ENCODE results near the gene GINS1. TPM values are rescaled to one million over a fixed set of nuclear protein-coding genes. Genes with fewer than 3 reads are reported as not detected.

GINS1 gene
- total and polyA plus RNA-seq, 2 of the 8 experiments (the other 6 are each of a cell fraction or from before 2014, with no cell fraction given), result 44.7 to 68.4 TPM

GRCh38 chr20:25364879-25365699, 42.4 kb upstream of the GINS1 start:
- DNase-seq (ENCODE audit: low read depth in 1 of 2, low spot score in 2 of 2) (no peak), FAIRE-seq (no peak)
- Histone ChIP-seq H2AK5ac (ENCODE audit: low read depth, low read length) (no peak overlapping the region), H2BK120ac (replicated peaks; ENCODE audit: low read depth, low read length) (no peak overlapping the region), H3K14ac (ENCODE audit: insufficient read length) (no peak overlapping the region), H3K18ac (ENCODE audit: extremely low read depth, low read length) (no peak overlapping the region), H3K4me1 (replicated peaks in 1 of 4; ENCODE audit: control insufficient read depth in 3 of 4, insufficient read depth in 4 of 4, low read length in 3 of 4) (peaks cover 0 to 2% (median 1%) of the 10 kb centered on the region in 4 experiments; a peak in 6 of 7 replicates), H4K8ac (ENCODE audit: extremely low read depth, insufficient read depth, low read length) (no peak overlapping the region), H3K23me2 (ENCODE audit: low read depth, low read length) (no peaks in the 10 kb centered on the region), H3K23ac (ENCODE audit: insufficient read length) (no peak overlapping the region), H3K9me3 (ENCODE audit: insufficient read depth in 2 of 2, low read depth in 1 of 2, low read length in 1 of 2) (peaks cover 0 to 5% of the 10 kb centered on the region in 2 experiments; a peak in 1 of 4 replicates), H3K27ac (ENCODE audit: low read depth, low read length) (no peak overlapping the region), H3K79me2 (ENCODE audit: control insufficient read depth in 1 of 2, insufficient read depth in 2 of 2, low read length in 2 of 2) (peaks cover 0 to 83% of the 10 kb centered on the region in 2 experiments; a peak in 3 of 4 replicates), H3K27me3 (replicated peaks in 1 of 4; ENCODE audit: control insufficient read depth in 3 of 4, extremely low read depth in 1 of 4, insufficient read depth in 3 of 4, low read length in 3 of 4) (no peaks in the 10 kb centered on the region), H3K4me2 (ENCODE audit: insufficient read depth in 1 of 2, low read depth in 2 of 2, low read length in 2 of 2) (no peak overlapping the region), H4K5ac (ENCODE audit: insufficient read length, low read depth, low read length) (no peak overlapping the region), H2BK15ac (ENCODE audit: low read length) (no peak overlapping the region), H3K36me3 (ENCODE audit: control insufficient read depth in 2 of 4, insufficient read depth in 4 of 4, low read length in 3 of 4) (no peaks in the 10 kb centered on the region), H2AFZ (ENCODE audit: low read length) (no peak overlapping the region), H2BK20ac (ENCODE audit: low read length) (no peak overlapping the region), H3K9ac (replicated peaks in 1 of 4; ENCODE audit: extremely low read depth in 1 of 4, low read depth in 3 of 4, low read length in 3 of 4) (no peak overlapping the region), H3K4ac (replicated peaks; ENCODE audit: insufficient read length, low read depth, low read length) (no peak overlapping the region), H3K4me3 (ENCODE audit: extremely low read depth in 1 of 4, insufficient read depth in 2 of 4, low read depth in 3 of 4, low read length in 4 of 4) (no peak overlapping the region), H2BK5ac (ENCODE audit: low read depth, low read length) (no peak overlapping the region), H4K20me1 (replicated peaks in 1 of 2; ENCODE audit: control insufficient read depth in 1 of 2, insufficient read depth in 2 of 2, low read length in 2 of 2) (peaks cover 0 to 2% of the 10 kb centered on the region in 2 experiments), H2BK12ac (ENCODE audit: low read depth, low read length) (no peak overlapping the region; the same call in 1 of the 2 replicates), H4K91ac (replicated peaks; ENCODE audit: insufficient read length, low read length) (peak overlapping the region; percentile 8), H3K56ac (replicated peaks; ENCODE audit: insufficient read length, low read depth, low read length) (no peak overlapping the region), H3K79me1 (ENCODE audit: low read depth, low read length) (no peaks in the 10 kb centered on the region; the same call in none of the 2 replicates)
- 71% methylated on average over 2 of the region's 2 CpGs; no CpG with 5 or more reads in 1 of the 2 experiments for whole genome bisulfite sequencing, 2 experiments (ENCODE audit: extremely low coverage in 1 of 2, insufficient coverage in 1 of 2, insufficient read length in 1 of 2, insufficient replicate concordance in 2 of 2, low coverage in 1 of 2, low lambda C conversion rate in 2 of 2, missing lambda C conversion rate in 1 of 2)
- CTCF ChIA-PET (ENCODE audit: partially characterized antibody), result interaction anchor here (0.6 to 1.3 kb wide), 8 partner anchors 28 to 69 kb away, joined by 3 to 6 read pairs (median 3); no protein-coding TSS in a partner anchor
- POLR2A ChIA-PET (ENCODE audit: partially characterized antibody), result no interaction called here
- no peak for TF ChIP-seq NRF1 (IDR thresholded peaks at IDR 0.05; ENCODE audit: low read depth, low read length)
- TF ChIP-seq, protein P1, sequence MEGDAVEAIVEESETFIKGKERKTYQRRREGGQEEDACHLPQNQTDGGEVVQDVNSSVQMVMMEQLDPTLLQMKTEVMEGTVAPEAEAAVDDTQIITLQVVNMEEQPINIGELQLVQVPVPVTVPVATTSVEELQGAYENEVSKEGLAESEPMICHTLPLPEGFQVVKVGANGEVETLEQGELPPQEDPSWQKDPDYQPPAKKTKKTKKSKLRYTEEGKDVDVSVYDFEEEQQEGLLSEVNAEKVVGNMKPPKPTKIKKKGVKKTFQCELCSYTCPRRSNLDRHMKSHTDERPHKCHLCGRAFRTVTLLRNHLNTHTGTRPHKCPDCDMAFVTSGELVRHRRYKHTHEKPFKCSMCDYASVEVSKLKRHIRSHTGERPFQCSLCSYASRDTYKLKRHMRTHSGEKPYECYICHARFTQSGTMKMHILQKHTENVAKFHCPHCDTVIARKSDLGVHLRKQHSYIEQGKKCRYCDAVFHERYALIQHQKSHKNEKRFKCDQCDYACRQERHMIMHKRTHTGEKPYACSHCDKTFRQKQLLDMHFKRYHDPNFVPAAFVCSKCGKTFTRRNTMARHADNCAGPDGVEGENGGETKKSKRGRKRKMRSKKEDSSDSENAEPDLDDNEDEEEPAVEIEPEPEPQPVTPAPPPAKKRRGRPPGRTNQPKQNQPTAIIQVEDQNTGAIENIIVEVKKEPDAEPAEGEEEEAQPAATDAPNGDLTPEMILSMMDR (IDR thresholded peaks at IDR 0.05; ENCODE audit: control extremely low read depth in 1 of 3, insufficient read depth in 1 of 3, low read depth in 1 of 3, low read length in 3 of 3), result peak in 1 of 3 experiments; percentile 22; a peak in 1 of 4 replicates
- TF ChIP-seq YY1 (IDR thresholded peaks at IDR 0.05; ENCODE audit: low read depth, low read length), result peak; percentile 36; the same call in 1 of the 2 replicates

All from H1 (cell line).